ENCODE results near the gene SLC4A9.

The SLC4A9 gene

DNA sequence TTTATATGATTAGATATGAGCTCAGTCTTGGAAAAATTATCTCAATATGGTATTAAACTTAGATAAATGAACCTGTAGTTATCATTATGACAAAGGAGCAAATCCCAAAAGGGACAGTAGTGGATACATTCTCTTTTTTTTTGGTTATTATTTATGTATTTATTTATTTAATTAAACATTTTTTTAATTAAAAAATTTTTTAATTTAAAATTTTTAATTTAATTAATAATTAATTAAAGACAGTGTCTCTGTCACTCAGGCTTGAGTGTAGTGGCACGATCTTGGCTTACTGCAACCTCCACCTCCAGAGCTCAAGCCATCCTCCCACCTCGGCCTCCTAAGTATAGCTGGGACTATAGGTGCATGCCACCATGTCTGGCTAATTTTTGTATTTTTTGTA is 57.2 kb downstream of the SLC4A9 start:
- no peak for ATAC-seq
- TF ChIP-seq ZNF70 (CRISPR knock-in tag; IDR thresholded peaks at IDR 0.05), result no peak
- TF ChIP-seq, protein P1, sequence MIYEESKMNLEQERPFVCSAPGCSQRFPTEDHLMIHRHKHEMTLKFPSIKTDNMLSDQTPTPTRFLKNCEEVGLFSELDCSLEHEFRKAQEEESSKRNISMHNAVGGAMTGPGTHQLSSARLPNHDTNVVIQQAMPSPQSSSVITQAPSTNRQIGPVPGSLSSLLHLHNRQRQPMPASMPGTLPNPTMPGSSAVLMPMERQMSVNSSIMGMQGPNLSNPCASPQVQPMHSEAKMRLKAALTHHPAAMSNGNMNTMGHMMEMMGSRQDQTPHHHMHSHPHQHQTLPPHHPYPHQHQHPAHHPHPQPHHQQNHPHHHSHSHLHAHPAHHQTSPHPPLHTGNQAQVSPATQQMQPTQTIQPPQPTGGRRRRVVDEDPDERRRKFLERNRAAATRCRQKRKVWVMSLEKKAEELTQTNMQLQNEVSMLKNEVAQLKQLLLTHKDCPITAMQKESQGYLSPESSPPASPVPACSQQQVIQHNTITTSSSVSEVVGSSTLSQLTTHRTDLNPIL (CRISPR knock-in tag; IDR thresholded peaks at IDR 0.05; ENCODE audit: low read depth), result no peak
- TF ChIP-seq ISL1 (CRISPR knock-in tag; IDR thresholded peaks at IDR 0.05), result no peak
- TF ChIP-seq PPARA (CRISPR knock-in tag; IDR thresholded peaks at IDR 0.05; ENCODE audit: borderline replicate concordance), result no peak
- TF ChIP-seq, protein P2, sequence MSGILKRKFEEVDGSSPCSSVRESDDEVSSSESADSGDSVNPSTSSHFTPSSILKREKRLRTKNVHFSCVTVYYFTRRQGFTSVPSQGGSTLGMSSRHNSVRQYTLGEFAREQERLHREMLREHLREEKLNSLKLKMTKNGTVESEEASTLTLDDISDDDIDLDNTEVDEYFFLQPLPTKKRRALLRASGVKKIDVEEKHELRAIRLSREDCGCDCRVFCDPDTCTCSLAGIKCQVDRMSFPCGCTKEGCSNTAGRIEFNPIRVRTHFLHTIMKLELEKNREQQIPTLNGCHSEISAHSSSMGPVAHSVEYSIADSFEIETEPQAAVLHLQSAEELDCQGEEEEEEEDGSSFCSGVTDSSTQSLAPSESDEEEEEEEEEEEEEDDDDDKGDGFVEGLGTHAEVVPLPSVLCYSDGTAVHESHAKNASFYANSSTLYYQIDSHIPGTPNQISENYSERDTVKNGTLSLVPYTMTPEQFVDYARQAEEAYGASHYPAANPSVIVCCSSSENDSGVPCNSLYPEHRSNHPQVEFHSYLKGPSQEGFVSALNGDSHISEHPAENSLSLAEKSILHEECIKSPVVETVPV (CRISPR knock-in tag; IDR thresholded peaks at IDR 0.05), result no peak
- no peak for TF ChIP-seq ZNF8 (CRISPR knock-in tag; IDR thresholded peaks at IDR 0.05)
- TF ChIP-seq, protein P3, sequence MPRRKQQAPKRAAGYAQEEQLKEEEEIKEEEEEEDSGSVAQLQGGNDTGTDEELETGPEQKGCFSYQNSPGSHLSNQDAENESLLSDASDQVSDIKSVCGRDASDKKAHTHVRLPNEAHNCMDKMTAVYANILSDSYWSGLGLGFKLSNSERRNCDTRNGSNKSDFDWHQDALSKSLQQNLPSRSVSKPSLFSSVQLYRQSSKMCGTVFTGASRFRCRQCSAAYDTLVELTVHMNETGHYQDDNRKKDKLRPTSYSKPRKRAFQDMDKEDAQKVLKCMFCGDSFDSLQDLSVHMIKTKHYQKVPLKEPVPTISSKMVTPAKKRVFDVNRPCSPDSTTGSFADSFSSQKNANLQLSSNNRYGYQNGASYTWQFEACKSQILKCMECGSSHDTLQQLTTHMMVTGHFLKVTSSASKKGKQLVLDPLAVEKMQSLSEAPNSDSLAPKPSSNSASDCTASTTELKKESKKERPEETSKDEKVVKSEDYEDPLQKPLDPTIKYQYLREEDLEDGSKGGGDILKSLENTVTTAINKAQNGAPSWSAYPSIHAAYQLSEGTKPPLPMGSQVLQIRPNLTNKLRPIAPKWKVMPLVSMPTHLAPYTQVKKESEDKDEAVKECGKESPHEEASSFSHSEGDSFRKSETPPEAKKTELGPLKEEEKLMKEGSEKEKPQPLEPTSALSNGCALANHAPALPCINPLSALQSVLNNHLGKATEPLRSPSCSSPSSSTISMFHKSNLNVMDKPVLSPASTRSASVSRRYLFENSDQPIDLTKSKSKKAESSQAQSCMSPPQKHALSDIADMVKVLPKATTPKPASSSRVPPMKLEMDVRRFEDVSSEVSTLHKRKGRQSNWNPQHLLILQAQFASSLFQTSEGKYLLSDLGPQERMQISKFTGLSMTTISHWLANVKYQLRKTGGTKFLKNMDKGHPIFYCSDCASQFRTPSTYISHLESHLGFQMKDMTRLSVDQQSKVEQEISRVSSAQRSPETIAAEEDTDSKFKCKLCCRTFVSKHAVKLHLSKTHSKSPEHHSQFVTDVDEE (CRISPR knock-in tag; IDR thresholded peaks at IDR 0.05), result no peak
- TF ChIP-seq ESRRG (CRISPR knock-in tag; IDR thresholded peaks at IDR 0.05), result no peak
- no peak for TF ChIP-seq RARB (CRISPR knock-in tag; IDR thresholded peaks at IDR 0.05)
- no peak for TF ChIP-seq ZFP30 (CRISPR knock-in tag; IDR thresholded peaks at IDR 0.05)
- no peak for TF ChIP-seq GLIS3 (CRISPR knock-in tag; IDR thresholded peaks at IDR 0.05)
- TF ChIP-seq, protein P4, sequence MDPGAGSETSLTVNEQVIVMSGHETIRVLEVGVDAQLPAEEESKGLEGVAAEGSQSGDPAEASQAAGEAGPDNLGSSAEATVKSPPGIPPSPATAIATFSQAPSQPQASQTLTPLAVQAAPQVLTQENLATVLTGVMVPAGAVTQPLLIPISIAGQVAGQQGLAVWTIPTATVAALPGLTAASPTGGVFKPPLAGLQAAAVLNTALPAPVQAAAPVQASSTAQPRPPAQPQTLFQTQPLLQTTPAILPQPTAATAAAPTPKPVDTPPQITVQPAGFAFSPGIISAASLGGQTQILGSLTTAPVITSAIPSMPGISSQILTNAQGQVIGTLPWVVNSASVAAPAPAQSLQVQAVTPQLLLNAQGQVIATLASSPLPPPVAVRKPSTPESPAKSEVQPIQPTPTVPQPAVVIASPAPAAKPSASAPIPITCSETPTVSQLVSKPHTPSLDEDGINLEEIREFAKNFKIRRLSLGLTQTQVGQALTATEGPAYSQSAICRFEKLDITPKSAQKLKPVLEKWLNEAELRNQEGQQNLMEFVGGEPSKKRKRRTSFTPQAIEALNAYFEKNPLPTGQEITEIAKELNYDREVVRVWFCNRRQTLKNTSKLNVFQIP (CRISPR knock-in tag; IDR thresholded peaks at IDR 0.05; ENCODE audit: borderline replicate concordance, low read depth), result no peak
- no peak for TF ChIP-seq ZNF565 (CRISPR knock-in tag; conservative IDR thresholded peaks at IDR 0.05; ENCODE audit: low read depth)
- TF ChIP-seq ZFP3 (CRISPR knock-in tag; IDR thresholded peaks at IDR 0.05), result no peak
- TF ChIP-seq SNAI2 (CRISPR knock-in tag; IDR thresholded peaks at IDR 0.05), result no peak

DNA sequence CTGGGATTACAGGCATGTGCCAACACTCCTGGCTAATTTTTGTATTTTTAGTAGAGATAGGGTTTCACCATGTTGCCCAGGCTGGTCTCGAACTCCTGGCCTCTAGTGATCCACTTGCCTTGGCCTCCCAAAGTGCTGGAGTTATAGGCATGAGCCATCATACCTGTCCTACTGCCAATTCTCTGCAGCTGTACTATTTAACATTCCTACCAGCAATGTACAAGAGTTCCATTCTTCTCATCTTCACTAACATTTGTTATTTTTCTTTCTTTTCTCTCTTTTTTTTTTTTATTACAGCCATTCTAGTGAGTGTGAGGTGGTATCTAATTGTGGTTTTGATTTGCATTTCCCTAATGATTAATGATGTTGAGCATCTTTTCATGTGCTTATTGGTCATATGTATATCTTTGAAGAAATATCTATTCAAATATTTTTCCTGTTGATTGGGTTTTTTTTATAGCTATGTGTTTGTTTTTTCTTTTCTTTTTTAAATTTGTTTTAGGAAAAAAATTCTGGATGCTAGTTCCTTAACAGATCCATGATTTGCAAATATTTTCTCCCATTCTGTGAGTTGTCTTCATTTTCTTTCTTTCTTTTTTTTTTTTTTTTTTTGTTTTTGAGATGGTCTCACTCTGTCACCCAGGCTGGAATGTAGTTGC is 59.0 kb downstream of the SLC4A9 start:
- ATAC-seq, result no peak

More for the DNA sequence above, 59.0 kb downstream of the SLC4A9 start:
- TF ChIP-seq ESRRG (CRISPR knock-in tag; IDR thresholded peaks at IDR 0.05) (no peak), TCF4 (CRISPR knock-in tag; IDR thresholded peaks at IDR 0.05; ENCODE audit: borderline replicate concordance) (no peak), SNAI2 (CRISPR knock-in tag; IDR thresholded peaks at IDR 0.05) (no peak), CSDC2 (CRISPR knock-in tag; IDR thresholded peaks at IDR 0.05) (no peak), ARNTL (CRISPR knock-in tag; IDR thresholded peaks at IDR 0.05; ENCODE audit: borderline replicate concordance, low read depth) (no peak), BACH2 (CRISPR knock-in tag; IDR thresholded peaks at IDR 0.05; ENCODE audit: borderline replicate concordance) (no peak), ZFP30 (CRISPR knock-in tag; IDR thresholded peaks at IDR 0.05) (no peak), OSR1 (CRISPR knock-in tag; IDR thresholded peaks at IDR 0.05) (no peak), GLIS3 (CRISPR knock-in tag; IDR thresholded peaks at IDR 0.05) (no peak), ISL1 (CRISPR knock-in tag; IDR thresholded peaks at IDR 0.05) (no peak), ZC3H10 (CRISPR knock-in tag; IDR thresholded peaks at IDR 0.05) (no peak), ZNF8 (CRISPR knock-in tag; IDR thresholded peaks at IDR 0.05) (no peak), ZFP3 (CRISPR knock-in tag; IDR thresholded peaks at IDR 0.05) (no peak), RARB (CRISPR knock-in tag; IDR thresholded peaks at IDR 0.05) (no peak), TOX (CRISPR knock-in tag; IDR thresholded peaks at IDR 0.05; ENCODE audit: borderline replicate concordance) (no peak), ZNF565 (CRISPR knock-in tag; conservative IDR thresholded peaks at IDR 0.05; ENCODE audit: low read depth) (no peak)
- TF ChIP-seq, protein P3 (CRISPR knock-in tag; IDR thresholded peaks at IDR 0.05), result no peak
- TF ChIP-seq, protein P5, sequence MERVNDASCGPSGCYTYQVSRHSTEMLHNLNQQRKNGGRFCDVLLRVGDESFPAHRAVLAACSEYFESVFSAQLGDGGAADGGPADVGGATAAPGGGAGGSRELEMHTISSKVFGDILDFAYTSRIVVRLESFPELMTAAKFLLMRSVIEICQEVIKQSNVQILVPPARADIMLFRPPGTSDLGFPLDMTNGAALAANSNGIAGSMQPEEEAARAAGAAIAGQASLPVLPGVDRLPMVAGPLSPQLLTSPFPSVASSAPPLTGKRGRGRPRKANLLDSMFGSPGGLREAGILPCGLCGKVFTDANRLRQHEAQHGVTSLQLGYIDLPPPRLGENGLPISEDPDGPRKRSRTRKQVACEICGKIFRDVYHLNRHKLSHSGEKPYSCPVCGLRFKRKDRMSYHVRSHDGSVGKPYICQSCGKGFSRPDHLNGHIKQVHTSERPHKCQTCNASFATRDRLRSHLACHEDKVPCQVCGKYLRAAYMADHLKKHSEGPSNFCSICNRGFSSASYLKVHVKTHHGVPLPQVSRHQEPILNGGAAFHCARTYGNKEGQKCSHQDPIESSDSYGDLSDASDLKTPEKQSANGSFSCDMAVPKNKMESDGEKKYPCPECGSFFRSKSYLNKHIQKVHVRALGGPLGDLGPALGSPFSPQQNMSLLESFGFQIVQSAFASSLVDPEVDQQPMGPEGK (CRISPR knock-in tag; IDR thresholded peaks at IDR 0.05; ENCODE audit: borderline replicate concordance), result no peak
- TF ChIP-seq, protein P1 (CRISPR knock-in tag; IDR thresholded peaks at IDR 0.05; ENCODE audit: low read depth), result no peak
- TF ChIP-seq, protein P2 (CRISPR knock-in tag; IDR thresholded peaks at IDR 0.05), result no peak
